Activated naive CD4-positive, alpha-beta T cell (primary cell): ENCODE data around the gene UBR1.
"Not testable (repeated sequence)": the region's sequence is repeated elsewhere in the genome, so short reads cannot be mapped to it uniquely, and the experiment has no call there.

ENCODE experiments used
- DNase-seq, 4 experiments: peaks; one replicate each; lab custom pipeline; 2025; lab: John Stamatoyannopoulos, UW

UBR1 gene

GRCh38 chr15:42911058-42911592, 194.7 kb downstream of the UBR1 start:
- no peak for DNase-seq

- DNase-seq, result no peak
Observed at GRCh38 chr15:42908538-42908937, 197.3 kb downstream of the UBR1 start.

- DNase-seq, result no peak
Observed at GRCh38 chr15:42903388-42904324, 202.2 kb downstream of the UBR1 start.

- DNase-seq, result not testable (repeated sequence)
Observed at GRCh38 chr15:42893911-42894310, 211.9 kb downstream of the UBR1 start.
